BJ (cell line): ENCODE results near the gene PLG. TPM values are rescaled to one million over a fixed set of nuclear protein-coding genes. Genes with fewer than 3 reads are reported as not detected.
"Not testable (repeated sequence)": the region's sequence is repeated elsewhere in the genome, so short reads cannot be mapped to it uniquely, and the experiment has no call there.

Source experiments
- CTCF ChIA-PET: fragments of 350-600 bp; formaldehyde crosslinking; extraction: SDS; loops from one replicate; lab custom pipeline; 2021; ENCODE audit warnings: antibody characterized with exemption, inconsistent platforms; lab: Yijun Ruan, JAX
- POLR2A ChIA-PET: fragments of 300-600 bp; sonication (Branson Sonifier 250); formaldehyde crosslinking; extraction: SDS; loops from one replicate; lab custom pipeline; 2021; ENCODE audit warnings: antibody characterized with exemption; lab: Charles Lee
- DNase-seq: peaks from one replicate; pipeline ENCODE4 v3.0.0-alpha.2; 2011; ENCODE audit warnings: low read depth
- H3K27me3 ChIP-seq: 2 replicates; pipeline ENCODE4 v1.6.0; 2011; ENCODE audit warnings: low read length; ENCODE audit not compliant: control insufficient read depth, insufficient read depth
- H3K36me3 ChIP-seq: 2 replicates; pipeline ENCODE4 v1.5.1; 2011; ENCODE audit warnings: low read length; ENCODE audit not compliant: control insufficient read depth, insufficient read depth
- H3K4me3 ChIP-seq: 2 replicates; pipeline ENCODE4 v1.5.1; 2011; ENCODE audit warnings: low read depth, mild to moderate bottlenecking, control low read depth, low read length
- polyA plus RNA-seq: library from polyadenylated mRNA; depleted of rRNA; stranded (reverse); fragments of >200 nt; gene quantifications from 2 replicates; pipeline ENCODE4 v1.2.3, GENCODE V29; 2011; rRNA removed
- TF ChIP-seq, protein P1 (sequence below): IDR thresholded peaks from 2 replicates; pipeline ENCODE4 v1.5.1; 2011; ENCODE audit warnings: low read depth, mild to moderate bottlenecking, control low read depth, inconsistent platforms, low read length, moderate library complexity; ENCODE audit not compliant: insufficient read depth

Gene PLG
- polyA plus RNA-seq, 1 experiment = not detected

DNA sequence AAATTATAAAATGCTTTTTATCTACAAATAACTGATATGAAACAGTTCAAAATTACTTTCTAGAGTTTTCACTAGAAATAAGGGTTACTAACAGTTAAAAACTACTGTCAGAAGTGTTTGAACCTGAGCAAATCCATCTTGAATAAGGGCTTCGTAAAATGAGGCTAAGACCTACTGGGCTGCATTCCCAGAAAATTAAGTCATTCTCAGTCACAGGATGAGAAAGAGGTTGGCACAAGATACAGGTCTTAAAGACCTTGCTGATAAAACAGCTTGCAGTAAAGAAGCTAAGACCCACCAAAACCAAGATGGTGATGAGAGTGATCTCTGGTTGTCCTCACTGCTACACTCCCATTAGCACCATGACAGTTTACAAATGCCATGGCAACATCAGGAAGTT, 93.7 kb downstream of the PLG start:
- H3K36me3 ChIP-seq = no peaks in the 10 kb centered on the region
- POLR2A ChIA-PET = no interaction called here
- no peaks in the 10 kb centered on the region for H3K27me3 ChIP-seq
- no peak for DNase-seq
- H3K4me3 ChIP-seq = no peak overlapping the region
- TF ChIP-seq, protein P1, sequence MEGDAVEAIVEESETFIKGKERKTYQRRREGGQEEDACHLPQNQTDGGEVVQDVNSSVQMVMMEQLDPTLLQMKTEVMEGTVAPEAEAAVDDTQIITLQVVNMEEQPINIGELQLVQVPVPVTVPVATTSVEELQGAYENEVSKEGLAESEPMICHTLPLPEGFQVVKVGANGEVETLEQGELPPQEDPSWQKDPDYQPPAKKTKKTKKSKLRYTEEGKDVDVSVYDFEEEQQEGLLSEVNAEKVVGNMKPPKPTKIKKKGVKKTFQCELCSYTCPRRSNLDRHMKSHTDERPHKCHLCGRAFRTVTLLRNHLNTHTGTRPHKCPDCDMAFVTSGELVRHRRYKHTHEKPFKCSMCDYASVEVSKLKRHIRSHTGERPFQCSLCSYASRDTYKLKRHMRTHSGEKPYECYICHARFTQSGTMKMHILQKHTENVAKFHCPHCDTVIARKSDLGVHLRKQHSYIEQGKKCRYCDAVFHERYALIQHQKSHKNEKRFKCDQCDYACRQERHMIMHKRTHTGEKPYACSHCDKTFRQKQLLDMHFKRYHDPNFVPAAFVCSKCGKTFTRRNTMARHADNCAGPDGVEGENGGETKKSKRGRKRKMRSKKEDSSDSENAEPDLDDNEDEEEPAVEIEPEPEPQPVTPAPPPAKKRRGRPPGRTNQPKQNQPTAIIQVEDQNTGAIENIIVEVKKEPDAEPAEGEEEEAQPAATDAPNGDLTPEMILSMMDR = no peak
- CTCF ChIA-PET = no interaction called here

DNA sequence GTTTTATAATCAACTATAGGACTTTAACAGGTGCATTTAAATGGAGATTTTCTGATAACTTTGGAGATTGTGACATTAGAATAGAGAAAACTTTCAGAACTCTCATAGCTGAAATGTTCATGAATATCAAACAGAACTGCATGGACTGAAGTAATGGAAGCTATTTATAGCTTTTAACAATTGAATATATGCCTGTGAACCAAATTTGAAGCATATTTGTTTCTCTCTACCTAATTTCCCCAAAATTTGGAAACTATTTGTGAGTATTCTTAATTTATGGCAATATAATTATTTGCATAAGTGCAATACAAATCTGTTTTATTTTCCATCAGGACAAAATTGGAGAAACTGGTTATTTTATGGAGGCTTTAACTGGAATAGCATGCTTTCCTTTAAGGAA, 96.6 kb downstream of the PLG start:
- Histone ChIP-seq H3K27me3 (no peaks in the 10 kb centered on the region), H3K36me3 (no peaks in the 10 kb centered on the region), H3K4me3 (no peak overlapping the region)
- TF ChIP-seq, protein P1 = no peak
- CTCF ChIA-PET = no interaction called here
- DNase-seq = no peak
- POLR2A ChIA-PET = no interaction called here

DNA sequence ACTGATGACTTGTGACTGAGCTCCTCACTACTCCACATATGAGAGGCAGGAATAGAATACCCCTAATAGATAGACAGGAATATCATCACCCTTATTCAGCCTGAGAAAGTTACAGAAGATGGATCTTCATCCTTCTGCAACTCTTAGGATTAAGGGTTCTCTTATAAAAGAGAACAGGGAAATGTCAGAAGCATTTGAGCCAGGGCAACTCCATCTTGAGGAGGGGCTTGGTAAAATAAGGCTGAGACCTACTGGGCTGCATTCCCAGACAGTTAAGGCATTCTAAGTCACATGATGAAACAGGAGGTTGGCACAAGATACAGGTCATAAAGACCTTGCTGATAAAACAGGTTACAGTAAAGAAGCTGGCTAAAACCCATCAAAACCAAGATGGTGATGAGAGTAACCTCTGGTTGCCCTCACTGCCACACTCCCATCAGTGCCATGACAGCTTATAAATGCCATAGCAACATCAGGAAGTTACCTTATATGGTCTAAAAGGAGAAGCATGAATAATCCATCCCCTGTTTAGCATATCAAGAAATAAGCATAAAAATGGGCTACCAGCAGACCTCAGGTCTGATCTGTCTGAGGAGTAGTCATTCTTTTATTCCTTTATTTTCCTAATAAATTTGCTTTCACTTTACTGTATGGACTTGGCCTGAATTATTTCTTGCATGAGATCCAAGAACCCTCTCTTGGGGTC, 97.9 kb downstream of the PLG start:
- TF ChIP-seq, protein P1 = no peak
- DNase-seq = no peak

DNA sequence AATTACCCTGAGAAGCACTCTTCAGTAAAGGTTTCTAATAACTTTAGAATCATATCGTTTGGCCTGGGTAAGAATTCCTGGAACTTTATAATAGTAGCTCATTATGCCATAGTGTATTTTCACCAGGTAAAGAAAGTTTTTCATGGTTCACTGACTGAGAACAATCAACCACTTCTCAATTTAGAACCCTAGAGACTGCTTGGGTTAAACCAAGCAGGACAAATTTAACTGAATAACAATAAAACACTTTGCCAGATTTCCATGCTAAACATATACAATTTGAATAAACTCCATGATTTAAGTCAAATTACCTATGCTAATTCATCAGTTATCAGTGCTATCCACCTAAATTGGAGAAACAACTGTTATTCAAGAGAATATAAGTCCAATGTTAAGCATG, 99.4 kb downstream of the PLG start:
- ChIA-PET CTCF (no interaction called here), POLR2A (no interaction called here)
- TF ChIP-seq, protein P1 = no peak
- Histone ChIP-seq H3K4me3 (no peak overlapping the region), H3K27me3 (no peaks in the 10 kb centered on the region), H3K36me3 (no peaks in the 10 kb centered on the region)
- DNase-seq = no peak

More for the DNA sequence above, 97.9 kb downstream of the PLG start:
- POLR2A ChIA-PET = no interaction called here
- Histone ChIP-seq H3K4me3 (no peak overlapping the region), H3K27me3 (no peaks in the 10 kb centered on the region), H3K36me3 (no peaks in the 10 kb centered on the region)
- CTCF ChIA-PET = no interaction called here

DNA sequence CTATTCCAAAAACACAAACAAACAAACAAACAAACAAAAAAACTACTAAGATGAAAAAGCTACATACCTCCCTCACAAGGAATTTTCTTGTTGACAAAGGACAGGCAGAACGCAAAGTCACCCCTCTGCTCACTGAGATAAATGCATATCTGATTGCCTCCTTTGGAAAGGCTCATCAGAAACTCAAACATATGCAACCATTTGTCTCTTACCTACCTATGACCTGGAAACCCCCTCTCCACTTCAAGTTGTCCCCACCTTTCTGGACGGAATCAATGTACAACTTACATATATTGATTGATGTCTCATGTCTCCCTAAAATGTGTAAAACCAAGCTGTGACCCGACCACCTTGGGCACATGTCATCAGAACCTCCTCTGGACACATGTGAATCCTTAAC, 100.0 kb downstream of the PLG start:
- POLR2A ChIA-PET, DNase-seq, H3K4me3 ChIP-seq, CTCF ChIA-PET, H3K36me3 ChIP-seq, H3K27me3 ChIP-seq: not testable (repeated sequence)

Other genes starting within 250 kb of the PLG start
- gene LPA, start 38.0 kb upstream of the PLG start, polyA plus RNA-seq = not detected in 2 replicates